ENCODE measurements around the gene TRIM27. TPM values are rescaled to one million over a fixed set of nuclear protein-coding genes. Genes with fewer than 3 reads are reported as not detected.

TRIM27 gene
- total RNA-seq, 2 donors from 2014 or later = 22.3 to 28.5 TPM

DNA sequence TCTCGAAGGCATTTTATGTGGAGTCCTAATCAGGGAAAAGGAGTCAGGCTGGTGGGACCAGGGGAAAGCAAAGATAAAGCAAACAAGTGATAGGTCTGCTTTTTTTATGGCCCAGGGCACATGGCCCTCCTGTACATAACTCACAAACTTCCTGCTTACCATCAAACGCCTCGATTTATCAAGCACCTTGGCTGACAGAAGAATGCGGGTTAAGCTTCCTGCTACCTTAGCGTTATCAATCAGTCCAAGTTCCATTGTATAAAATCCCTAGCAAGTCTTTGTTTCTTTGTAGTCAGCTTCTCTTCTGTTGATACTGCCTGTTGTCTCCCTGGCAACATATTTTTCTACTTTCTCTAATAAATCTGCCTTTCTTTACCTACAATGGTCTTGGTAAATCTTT, 4.1 kb upstream of the TRIM27 start:
- Histone ChIP-seq H3K27ac (no peak overlapping the region), H3K4me3 (no peak overlapping the region), H3K27me3 (no peaks in the 10 kb centered on the region), H3K9me3 (no peaks in the 10 kb centered on the region), H3K4me1 (no peaks in the 10 kb centered on the region), H3K36me3 (no peaks in the 10 kb centered on the region)
- TF ChIP-seq, protein P1, sequence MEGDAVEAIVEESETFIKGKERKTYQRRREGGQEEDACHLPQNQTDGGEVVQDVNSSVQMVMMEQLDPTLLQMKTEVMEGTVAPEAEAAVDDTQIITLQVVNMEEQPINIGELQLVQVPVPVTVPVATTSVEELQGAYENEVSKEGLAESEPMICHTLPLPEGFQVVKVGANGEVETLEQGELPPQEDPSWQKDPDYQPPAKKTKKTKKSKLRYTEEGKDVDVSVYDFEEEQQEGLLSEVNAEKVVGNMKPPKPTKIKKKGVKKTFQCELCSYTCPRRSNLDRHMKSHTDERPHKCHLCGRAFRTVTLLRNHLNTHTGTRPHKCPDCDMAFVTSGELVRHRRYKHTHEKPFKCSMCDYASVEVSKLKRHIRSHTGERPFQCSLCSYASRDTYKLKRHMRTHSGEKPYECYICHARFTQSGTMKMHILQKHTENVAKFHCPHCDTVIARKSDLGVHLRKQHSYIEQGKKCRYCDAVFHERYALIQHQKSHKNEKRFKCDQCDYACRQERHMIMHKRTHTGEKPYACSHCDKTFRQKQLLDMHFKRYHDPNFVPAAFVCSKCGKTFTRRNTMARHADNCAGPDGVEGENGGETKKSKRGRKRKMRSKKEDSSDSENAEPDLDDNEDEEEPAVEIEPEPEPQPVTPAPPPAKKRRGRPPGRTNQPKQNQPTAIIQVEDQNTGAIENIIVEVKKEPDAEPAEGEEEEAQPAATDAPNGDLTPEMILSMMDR (IDR thresholded peaks at IDR 0.05) = no peak
- DNase-seq (ENCODE audit: low spot score) = no peak

GRCh38 chr6:28922821-28923317, 916 bp downstream of the TRIM27 start:
- Histone ChIP-seq H3K4me3 (peak overlapping the region; percentile 80 to 85), H3K4me1 (peaks cover 0 to 20% of the 10 kb centered on the region in 2 donors), H3K27me3 (no peaks in the 10 kb centered on the region), H3K36me3 (peaks cover 40% of the 10 kb centered on the region), H3K9me3 (no peaks in the 10 kb centered on the region), H3K27ac (peak overlapping the region; percentile 92 to 96)
- no peak for DNase-seq (ENCODE audit: low spot score)
- TF ChIP-seq, protein P1 (IDR thresholded peaks at IDR 0.05) = no peak

GRCh38 chr6:28922004-28922820, 1.6 kb downstream of the TRIM27 start:
- TF ChIP-seq, protein P1 (IDR thresholded peaks at IDR 0.05) = no peak
- Histone ChIP-seq H3K27ac (peak overlapping the region; percentile 92 to 96), H3K4me3 (peak overlapping the region; percentile 80 to 85), H3K9me3 (no peaks in the 10 kb centered on the region), H3K36me3 (peaks cover 45% of the 10 kb centered on the region), H3K4me1 (peaks cover 0 to 20% of the 10 kb centered on the region in 2 donors), H3K27me3 (no peaks in the 10 kb centered on the region)
- DNase-seq (ENCODE audit: low spot score) = no peak

DNA sequence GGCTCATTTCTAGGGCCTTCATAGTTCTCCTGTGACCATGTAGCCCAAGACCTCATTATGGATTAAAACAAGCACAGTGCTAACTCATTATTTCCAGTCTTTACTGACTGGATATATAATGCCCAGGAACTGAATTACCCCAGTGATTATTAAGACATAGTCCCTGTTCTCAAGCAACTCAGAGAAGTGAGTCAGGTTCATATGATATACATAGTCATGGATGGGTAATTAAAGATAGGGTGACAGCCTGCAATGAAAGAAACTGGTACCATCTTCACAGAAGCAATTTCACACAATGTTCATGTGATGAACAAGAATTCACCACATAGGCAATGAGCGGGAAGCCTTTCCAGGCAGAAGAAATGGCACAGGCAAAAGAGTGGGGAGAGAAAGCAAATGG, 3.5 kb downstream of the TRIM27 start:
- no peaks in the 10 kb centered on the region for H3K27me3 ChIP-seq
- H3K4me1 ChIP-seq = peaks cover 0 to 20% of the 10 kb centered on the region in 2 donors
- no peaks in the 10 kb centered on the region for H3K9me3 ChIP-seq
- H3K36me3 ChIP-seq = peaks cover 64% of the 10 kb centered on the region
- no peak overlapping the region for H3K4me3 ChIP-seq
- H3K27ac ChIP-seq = no peak overlapping the region
- DNase-seq (ENCODE audit: low spot score) = no peak
- TF ChIP-seq, protein P1 (IDR thresholded peaks at IDR 0.05) = no peak

- TF ChIP-seq, protein P1 (IDR thresholded peaks at IDR 0.05) = no peak
- Histone ChIP-seq H3K36me3 (peaks cover 95% of the 10 kb centered on the region), H3K4me1 (no peaks in the 10 kb centered on the region), H3K9me3 (no peaks in the 10 kb centered on the region), H3K27ac (no peak overlapping the region), H3K27me3 (no peaks in the 10 kb centered on the region), H3K4me3 (no peak overlapping the region)
- DNase-seq (ENCODE audit: low spot score) = no peak
These were observed 8.8 kb downstream of the TRIM27 start for GRCh38 chr6:28914941-28915340.
